A673 (cell line): ENCODE results near the gene AGAP2. TPM values are rescaled to one million over a fixed set of nuclear protein-coding genes. Genes with fewer than 3 reads are reported as not detected.

Experiments used
- BruUV-seq: library from RNA; stranded (reverse); fragments of 400-500 nt; replicated peaks from 2 replicates; lab custom pipeline; 2021; lab: Mats Ljungman, UMichigan
- CTCF ChIA-PET: fragments of 300-600 bp; sonication (Branson Sonifier 250); formaldehyde crosslinking; loops from one replicate; lab custom pipeline; 2022; ENCODE audit warnings: antibody characterized with exemption; lab: Charles Lee
- POLR2A ChIA-PET: fragments of 300-600 bp; sonication (Branson Sonifier 250); formaldehyde crosslinking; loops from one replicate; lab custom pipeline; 2022; ENCODE audit warnings: antibody characterized with exemption; ENCODE audit not compliant: low non-redundant PET; lab: Charles Lee
- DNase-seq: peaks from one replicate; pipeline ENCODE4 v3.0.0-alpha.2; 2015; ENCODE audit warnings: low spot score
- H3K27ac ChIP-seq: fragments of 200-600 bp; sonication (generic); 2 replicates; pipeline ENCODE4 v1.5.1; 2016; ENCODE audit warnings: mixed run types, low read depth, mild to moderate bottlenecking, mixed read lengths, antibody characterized with exemption, low read length; ENCODE audit not compliant: poor library complexity, severe bottlenecking
- H3K27me3 ChIP-seq: fragments of 200-600 bp; sonication (generic); replicated peaks from 2 replicates; pipeline ENCODE4 v1.6.1; 2017; ENCODE audit warnings: mixed run types, low read depth, mild to moderate bottlenecking, mixed read lengths, antibody characterized with exemption, low read length; ENCODE audit not compliant: insufficient read depth, poor library complexity
- H3K36me3 ChIP-seq: fragments of 200-600 bp; sonication (generic); 2 replicates; pipeline ENCODE4 v1.6.1; 2016; ENCODE audit warnings: mixed run types, mild to moderate bottlenecking, mixed read lengths, antibody characterized with exemption, low read length; ENCODE audit not compliant: insufficient read depth, poor library complexity, severe bottlenecking
- H3K4me1 ChIP-seq: fragments of 200-600 bp; sonication (generic); 2 replicates; pipeline ENCODE4 v1.6.1; 2017; ENCODE audit warnings: mixed run types, mild to moderate bottlenecking, mixed read lengths, antibody characterized with exemption, low read length; ENCODE audit not compliant: insufficient read depth, poor library complexity, severe bottlenecking
- H3K4me3 ChIP-seq: fragments of 200-600 bp; sonication (generic); 2 replicates; pipeline ENCODE4 v1.5.1; 2016; ENCODE audit warnings: low read depth, mixed run types, mild to moderate bottlenecking, mixed read lengths, low read length; ENCODE audit not compliant: poor library complexity, severe bottlenecking
- H3K9me3 ChIP-seq: fragments of 200-600 bp; sonication (generic); 2 replicates; pipeline ENCODE4 v1.6.1; 2016; ENCODE audit warnings: mixed run types, low read depth, mild to moderate bottlenecking, mixed read lengths, antibody characterized with exemption, low read length; ENCODE audit not compliant: poor library complexity, severe bottlenecking
- EZH2 ChIP-seq: fragments of 200-600 bp; sonication (generic); IDR thresholded peaks from 2 replicates; pipeline ENCODE4 v1.6.1; 2017; ENCODE audit warnings: borderline replicate concordance, low read depth, mild to moderate bottlenecking, mixed read lengths, antibody characterized with exemption, low read length; ENCODE audit not compliant: poor library complexity, severe bottlenecking
- intact Hi-C: fragments of 100-400 bp; cut with micrococcal nuclease; formaldehyde crosslinking; loops from one replicate; pipeline ENCODE4 v1.10.0; 2022; ENCODE audit not compliant: unreplicated experiment
- total RNA-seq: library from RNA; stranded (reverse); gene quantifications from 2 replicates; pipeline ENCODE4 v1.2.3, GENCODE V29; 2021
- TF ChIP-seq, protein P1 (sequence below): fragments of 300-800, 200-600 bp; sonication (generic); conservative IDR thresholded peaks from 2 replicates; pipeline ENCODE4 v1.5.1; 2017; ENCODE audit warnings: low read depth, mild to moderate bottlenecking, antibody characterized with exemption, low read length, moderate library complexity, mixed read lengths

AGAP2 gene
- total RNA-seq, 1 experiment from 2014 or later = 4.0 TPM

DNA sequence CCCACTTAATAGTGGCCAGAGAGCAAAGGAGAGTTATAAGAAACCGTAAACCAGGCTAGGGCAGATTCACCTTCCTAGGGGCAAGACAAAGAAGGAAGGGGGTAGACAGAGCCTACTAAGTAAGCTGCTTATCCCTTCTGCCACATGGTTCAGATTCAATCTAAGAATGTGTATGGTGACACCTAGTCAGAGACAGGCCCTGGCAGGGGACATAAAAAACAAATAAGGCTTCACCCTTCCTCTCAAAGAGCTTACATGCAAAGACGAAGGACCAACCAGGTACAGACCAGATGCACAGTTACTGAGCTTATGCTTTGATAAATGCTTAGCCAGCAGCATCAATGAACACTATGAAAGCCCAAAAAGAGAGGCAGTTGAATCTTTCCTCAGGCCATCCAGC is 23.9 kb upstream of the AGAP2 start:
- Histone ChIP-seq H3K4me1 (peaks cover 28% of the 10 kb centered on the region), H3K9me3 (no peaks in the 10 kb centered on the region), H3K36me3 (peaks cover 6% of the 10 kb centered on the region), H3K4me3 (no peak overlapping the region), H3K27me3 (peaks cover 30% of the 10 kb centered on the region), H3K27ac (no peak overlapping the region)
- TF ChIP-seq EZH2 = no peak
- TF ChIP-seq, protein P1, sequence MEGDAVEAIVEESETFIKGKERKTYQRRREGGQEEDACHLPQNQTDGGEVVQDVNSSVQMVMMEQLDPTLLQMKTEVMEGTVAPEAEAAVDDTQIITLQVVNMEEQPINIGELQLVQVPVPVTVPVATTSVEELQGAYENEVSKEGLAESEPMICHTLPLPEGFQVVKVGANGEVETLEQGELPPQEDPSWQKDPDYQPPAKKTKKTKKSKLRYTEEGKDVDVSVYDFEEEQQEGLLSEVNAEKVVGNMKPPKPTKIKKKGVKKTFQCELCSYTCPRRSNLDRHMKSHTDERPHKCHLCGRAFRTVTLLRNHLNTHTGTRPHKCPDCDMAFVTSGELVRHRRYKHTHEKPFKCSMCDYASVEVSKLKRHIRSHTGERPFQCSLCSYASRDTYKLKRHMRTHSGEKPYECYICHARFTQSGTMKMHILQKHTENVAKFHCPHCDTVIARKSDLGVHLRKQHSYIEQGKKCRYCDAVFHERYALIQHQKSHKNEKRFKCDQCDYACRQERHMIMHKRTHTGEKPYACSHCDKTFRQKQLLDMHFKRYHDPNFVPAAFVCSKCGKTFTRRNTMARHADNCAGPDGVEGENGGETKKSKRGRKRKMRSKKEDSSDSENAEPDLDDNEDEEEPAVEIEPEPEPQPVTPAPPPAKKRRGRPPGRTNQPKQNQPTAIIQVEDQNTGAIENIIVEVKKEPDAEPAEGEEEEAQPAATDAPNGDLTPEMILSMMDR = no peak
- BruUV-seq = no TSS peak
- ChIA-PET POLR2A (no interaction called here), CTCF (no interaction called here)
- DNase-seq = no peak
- intact Hi-C loops = no loop called here

DNA sequence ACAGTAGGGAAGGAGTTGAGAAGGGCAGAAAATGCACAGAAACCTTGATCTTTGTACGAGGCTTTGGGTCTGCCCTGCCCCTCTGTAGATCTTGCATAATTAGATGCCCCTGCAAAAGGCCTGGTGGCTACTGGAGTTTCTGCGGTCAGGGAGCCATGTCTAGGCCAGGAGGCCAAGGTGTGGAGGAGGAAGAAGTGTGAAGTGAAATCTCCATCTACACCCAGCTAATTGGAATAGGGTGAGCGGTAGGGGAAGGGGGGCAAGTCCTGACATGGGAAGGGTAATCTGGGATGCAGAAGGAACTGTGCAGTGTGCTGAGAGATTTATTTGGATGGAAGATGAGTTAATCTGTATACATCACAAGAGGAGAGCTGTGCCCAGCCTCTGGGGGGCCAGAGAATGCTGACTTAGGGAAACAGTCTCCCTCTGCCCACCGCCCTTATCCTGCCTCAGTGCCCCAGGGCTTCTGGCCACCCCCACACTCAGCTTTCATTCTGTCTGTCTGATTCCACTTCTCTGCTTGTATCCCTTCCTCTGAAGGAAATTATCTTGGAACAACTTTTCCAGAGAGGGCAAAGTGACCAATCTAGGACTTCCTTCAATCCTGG is 23.0 kb upstream of the AGAP2 start:
- peaks cover 20% of the 10 kb centered on the region for H3K4me1 ChIP-seq
- no peak overlapping the region for H3K27ac ChIP-seq
- no TSS peak for BruUV-seq
- no peak overlapping the region for H3K4me3 ChIP-seq
- POLR2A ChIA-PET = no interaction called here
- DNase-seq = no peak
- H3K9me3 ChIP-seq = no peaks in the 10 kb centered on the region
- H3K27me3 ChIP-seq = peaks cover 27% of the 10 kb centered on the region
- intact Hi-C loops = no loop called here
- peaks cover 6% of the 10 kb centered on the region for H3K36me3 ChIP-seq
- TF ChIP-seq EZH2 = no peak
- TF ChIP-seq, protein P1 = no peak
- CTCF ChIA-PET = no interaction called here

DNA sequence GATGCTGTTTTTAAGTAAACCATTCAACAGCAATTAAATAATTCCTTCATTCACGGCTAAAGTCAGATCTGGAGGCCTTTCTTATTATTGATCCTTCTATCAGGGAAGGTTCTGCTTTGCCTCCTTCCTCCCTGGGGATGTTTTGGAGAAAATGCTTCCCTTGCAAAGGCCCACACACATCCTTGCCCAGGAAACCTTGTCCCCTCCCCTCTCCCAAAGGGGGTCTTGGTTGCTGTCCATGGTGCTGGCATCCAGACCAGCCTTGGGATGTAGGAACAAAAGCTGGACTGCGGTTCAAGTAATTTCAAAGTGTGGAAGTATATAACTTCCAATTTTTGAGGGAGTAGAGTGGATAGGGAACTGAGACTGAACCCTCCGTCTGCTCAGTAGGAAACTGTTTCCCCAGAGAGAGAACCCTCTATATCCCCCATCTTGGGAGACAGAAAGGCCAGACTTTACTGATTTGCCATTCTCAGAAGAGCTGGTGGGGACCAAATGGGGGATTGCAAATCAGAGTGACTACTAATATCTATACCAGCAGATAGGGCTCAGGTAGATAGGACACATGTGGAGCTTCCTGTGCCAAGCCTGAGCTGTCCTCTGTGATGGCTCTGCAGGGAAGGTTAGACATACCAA is 21.9 kb upstream of the AGAP2 start:
- Histone ChIP-seq H3K36me3 (peaks cover 6% of the 10 kb centered on the region), H3K9me3 (no peaks in the 10 kb centered on the region), H3K4me1 (peaks cover 17% of the 10 kb centered on the region), H3K27ac (no peak overlapping the region), H3K4me3 (no peak overlapping the region), H3K27me3 (peaks cover 17% of the 10 kb centered on the region)
- TF ChIP-seq, protein P1 = no peak
- no peak for TF ChIP-seq EZH2
- no peak for DNase-seq
- intact Hi-C loops = no loop called here
- ChIA-PET CTCF (no interaction called here), POLR2A (no interaction called here)
- no TSS peak for BruUV-seq
